ENCODE results near the gene PRDX5.

PRDX5 gene

GRCh38 chr11:64349404-64349803 is 31.5 kb downstream of the PRDX5 start:
- no peak for DNase-seq

- no peak for DNase-seq
Measured at GRCh38 chr11:64351136-64351631, 33.3 kb downstream of the PRDX5 start.

GRCh38 chr11:64352099-64352994 is 34.4 kb downstream of the PRDX5 start:
- no peak for DNase-seq

- DNase-seq, result no peak
Measured at GRCh38 chr11:64352995-64353714, 35.2 kb downstream of the PRDX5 start.

GRCh38 chr11:64353715-64354506 is 36.0 kb downstream of the PRDX5 start:
- no peak for DNase-seq

- peak; percentile 70 to 75 for DNase-seq
Measured at GRCh38 chr11:64355078-64355940, 37.4 kb downstream of the PRDX5 start.

- peak; percentile 73 to 74 for DNase-seq
Measured at GRCh38 chr11:64356498-64357411, 38.8 kb downstream of the PRDX5 start.

- DNase-seq, result no peak
Measured at GRCh38 chr11:64357446-64357845, 39.5 kb downstream of the PRDX5 start.

- peak; percentile 82 to 84 for DNase-seq
Measured at GRCh38 chr11:64357904-64358535, 40.1 kb downstream of the PRDX5 start.

GRCh38 chr11:64358536-64358906 is 40.6 kb downstream of the PRDX5 start:
- no peak for DNase-seq

GRCh38 chr11:64358907-64359711 is 41.2 kb downstream of the PRDX5 start, which contains the start of gene RPS6KA4:
RPS6KA4 (plus strand) TSS chr11:64359162; CDS start chr11:64359236, 74 bp downstream.
- DNase-seq, result peak; percentile 67 to 80

- DNase-seq, result peak; percentile 54 to 64
Measured at GRCh38 chr11:64359712-64360445, 42.0 kb downstream of the PRDX5 start.

GRCh38 chr11:64360448-64360921 is 42.6 kb downstream of the PRDX5 start:
- DNase-seq, result peak in 1 of 2 experiments; percentile 41

- no peak for DNase-seq
Measured at GRCh38 chr11:64361659-64362058, 43.7 kb downstream of the PRDX5 start.

GRCh38 chr11:64362339-64362738 is 44.4 kb downstream of the PRDX5 start:
- no peak for DNase-seq

GRCh38 chr11:64364435-64364834 is 46.5 kb downstream of the PRDX5 start:
- no peak for DNase-seq

GRCh38 chr11:64364911-64365310 is 47.0 kb downstream of the PRDX5 start:
- no peak for DNase-seq

GRCh38 chr11:64366751-64367150 is 48.8 kb downstream of the PRDX5 start:
- DNase-seq, result no peak
